GM18858 (cell line): ENCODE measurements around the gene DEGS1.
"Not testable (repeated sequence)": the region's sequence is repeated elsewhere in the genome, so short reads cannot be mapped to it uniquely, and the experiment has no call there.

Experiments
- ATAC-seq: cut with Tn5 transposase; IDR thresholded peaks from one replicate; pipeline ENCODE4 v1.9.1; 2021; ENCODE audit not compliant: unreplicated experiment

The DEGS1 gene

DNA sequence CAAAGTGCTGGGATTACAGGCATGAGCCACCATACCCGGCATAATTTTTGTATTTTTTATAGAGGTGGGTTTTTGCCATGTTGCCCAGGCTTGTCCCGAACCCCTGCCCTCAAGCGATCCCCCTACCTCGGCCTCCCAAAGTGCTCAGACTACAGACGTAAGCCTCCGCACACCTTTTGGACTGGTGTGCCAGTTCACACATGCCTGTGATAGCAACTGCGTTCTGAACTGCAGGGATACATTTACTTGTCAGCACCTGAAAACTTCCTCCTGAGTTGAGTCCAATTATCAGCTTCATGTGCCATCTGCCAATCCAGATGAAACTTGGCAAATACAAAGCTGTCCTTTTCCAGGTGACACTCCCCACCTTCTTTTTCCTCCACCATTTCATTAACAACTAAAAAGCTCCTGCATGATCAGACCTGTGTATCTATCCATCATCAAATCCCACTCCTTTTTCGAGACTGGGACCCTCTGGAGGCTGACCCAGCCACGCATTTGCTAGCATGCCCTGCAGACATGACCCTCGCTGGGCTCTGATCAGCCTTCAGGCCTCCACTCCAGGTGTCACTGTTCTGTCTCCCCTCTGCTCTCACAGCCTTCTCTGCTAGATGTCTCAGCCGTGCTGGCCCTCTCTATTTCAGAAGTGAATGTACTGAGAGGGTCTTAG lies 2.1 kb upstream of the DEGS1 start:
- no peak for ATAC-seq

- ATAC-seq, result no peak
These were observed 1.6 kb upstream of the DEGS1 start for GRCh38 chr1:224181453-224181810.

GRCh38 chr1:224182057-224182865 lies 779 bp upstream of the DEGS1 start:
- peak; percentile 52 for ATAC-seq

DNA sequence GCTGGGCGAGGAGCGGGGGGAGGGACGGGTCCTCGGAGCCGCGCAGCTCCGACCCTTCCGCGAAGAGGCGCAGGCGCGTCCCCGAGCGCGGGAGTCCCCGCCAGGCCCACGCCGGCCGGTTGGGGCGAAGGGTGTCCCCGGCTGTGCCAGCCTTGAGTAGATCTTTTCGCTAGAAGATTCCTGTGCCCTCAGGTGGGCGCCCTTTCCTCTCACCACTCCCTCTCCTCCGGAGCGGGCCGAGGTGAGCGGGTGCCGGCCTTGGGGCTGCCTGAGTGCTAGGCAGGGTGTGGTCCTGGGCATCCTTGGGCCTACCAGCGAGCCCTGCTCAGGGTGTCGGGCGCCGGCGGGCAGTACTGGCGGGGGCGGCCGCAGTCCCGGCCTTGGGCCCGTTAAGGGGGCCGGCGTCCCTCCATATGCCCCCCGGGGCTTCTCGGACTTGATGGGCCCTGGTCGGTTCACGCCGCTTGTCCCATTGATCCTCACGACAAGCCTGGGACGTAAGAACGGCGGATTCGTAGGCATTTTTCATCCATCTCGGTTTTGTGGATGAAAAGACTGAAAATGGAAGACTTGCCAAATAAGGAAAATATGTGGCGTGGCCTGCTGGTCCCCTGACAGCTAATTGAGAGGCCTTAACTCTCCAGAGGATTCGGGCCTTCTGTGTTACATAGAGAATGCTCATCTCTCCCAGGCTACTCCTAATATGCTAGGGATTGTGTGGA lies 712 bp downstream of the DEGS1 start:
- peak; percentile 31 for ATAC-seq

DNA sequence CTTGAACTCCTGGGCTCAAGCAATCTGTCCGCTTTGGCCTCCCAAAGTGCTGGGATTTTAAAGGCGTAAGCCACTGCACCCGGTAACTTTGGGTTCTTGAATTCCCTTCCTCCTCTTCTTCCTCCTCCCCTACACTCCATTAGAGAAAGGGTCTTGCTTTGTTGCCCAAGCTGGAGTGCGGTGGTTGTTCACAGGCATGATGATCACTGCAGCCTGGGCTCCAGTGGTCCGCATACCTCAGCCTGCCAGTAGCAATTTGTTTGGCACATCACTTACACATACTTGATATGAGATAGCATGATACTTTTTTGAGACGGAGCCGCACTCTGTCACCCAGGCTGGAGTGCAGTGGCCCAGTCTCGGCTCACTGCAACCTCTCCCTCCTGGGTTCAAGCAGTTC lies 2.2 kb downstream of the DEGS1 start:
- ATAC-seq, result no peak

- ATAC-seq, result no peak
These were observed 5.2 kb downstream of the DEGS1 start for GRCh38 chr1:224188286-224188685.

DNA sequence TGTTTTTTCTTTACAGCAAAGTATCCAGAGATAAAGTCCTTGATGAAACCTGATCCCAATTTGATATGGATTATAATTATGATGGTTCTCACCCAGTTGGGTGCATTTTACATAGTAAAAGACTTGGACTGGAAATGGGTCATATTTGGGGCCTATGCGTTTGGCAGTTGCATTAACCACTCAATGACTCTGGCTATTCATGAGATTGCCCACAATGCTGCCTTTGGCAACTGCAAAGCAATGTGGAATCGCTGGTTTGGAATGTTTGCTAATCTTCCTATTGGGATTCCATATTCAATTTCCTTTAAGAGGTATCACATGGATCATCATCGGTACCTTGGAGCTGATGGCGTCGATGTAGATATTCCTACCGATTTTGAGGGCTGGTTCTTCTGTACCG lies 6.5 kb downstream of the DEGS1 start:
- no peak for ATAC-seq

DNA sequence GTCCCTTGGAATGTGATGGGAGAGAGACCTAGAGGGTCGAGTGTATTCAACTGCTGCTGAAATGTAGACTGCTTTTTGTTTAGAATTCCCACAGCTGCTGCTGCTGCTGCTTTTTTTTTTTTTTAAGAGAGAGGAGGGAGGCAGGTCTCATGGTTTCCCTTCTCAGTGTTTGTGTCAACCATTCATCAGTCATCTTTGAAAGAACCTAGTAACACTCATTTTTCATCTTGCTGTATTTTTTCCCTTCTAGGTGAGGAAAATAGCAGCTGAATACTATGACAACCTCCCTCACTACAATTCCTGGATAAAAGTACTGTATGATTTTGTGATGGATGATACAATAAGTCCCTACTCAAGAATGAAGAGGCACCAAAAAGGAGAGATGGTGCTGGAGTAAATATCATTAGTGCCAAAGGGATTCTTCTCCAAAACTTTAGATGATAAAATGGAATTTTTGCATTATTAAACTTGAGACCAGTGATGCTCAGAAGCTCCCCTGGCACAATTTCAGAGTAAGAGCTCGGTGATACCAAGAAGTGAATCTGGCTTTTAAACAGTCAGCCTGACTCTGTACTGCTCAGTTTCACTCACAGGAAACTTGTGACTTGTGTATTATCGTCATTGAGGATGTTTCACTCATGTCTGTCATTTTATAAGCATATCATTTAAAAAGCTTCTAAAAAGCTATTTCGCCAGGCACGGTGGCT lies 9.2 kb downstream of the DEGS1 start:
- peak; percentile 44 for ATAC-seq

- ATAC-seq, result no peak
These were observed 10.4 kb downstream of the DEGS1 start for GRCh38 chr1:224193319-224193966.

- ATAC-seq, result no peak
These were observed 14.0 kb downstream of the DEGS1 start for GRCh38 chr1:224196813-224197600.

GRCh38 chr1:224198572-224198971 lies 15.5 kb downstream of the DEGS1 start:
- ATAC-seq, result no peak

GRCh38 chr1:224199679-224200078 lies 16.6 kb downstream of the DEGS1 start:
- ATAC-seq, result no peak

DNA sequence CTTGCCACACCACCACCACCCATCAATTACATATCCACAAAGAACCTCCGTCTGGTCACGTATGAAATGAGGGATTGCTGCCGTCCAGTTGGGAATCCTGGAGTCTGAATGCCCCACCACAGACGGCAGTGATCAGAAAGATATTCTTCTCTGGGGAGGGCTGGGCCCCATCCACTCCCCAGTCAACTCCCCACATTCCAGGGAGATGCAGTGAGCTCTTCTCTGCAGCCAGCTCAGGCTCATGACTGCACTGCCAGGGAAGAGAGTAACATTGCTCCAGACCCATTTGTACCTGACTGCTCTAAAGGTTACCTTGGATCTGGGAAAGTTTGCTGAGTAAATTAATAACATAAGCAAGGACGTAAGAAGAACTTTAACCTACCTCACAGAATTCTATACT lies 18.3 kb downstream of the DEGS1 start:
- ATAC-seq, result no peak

DNA sequence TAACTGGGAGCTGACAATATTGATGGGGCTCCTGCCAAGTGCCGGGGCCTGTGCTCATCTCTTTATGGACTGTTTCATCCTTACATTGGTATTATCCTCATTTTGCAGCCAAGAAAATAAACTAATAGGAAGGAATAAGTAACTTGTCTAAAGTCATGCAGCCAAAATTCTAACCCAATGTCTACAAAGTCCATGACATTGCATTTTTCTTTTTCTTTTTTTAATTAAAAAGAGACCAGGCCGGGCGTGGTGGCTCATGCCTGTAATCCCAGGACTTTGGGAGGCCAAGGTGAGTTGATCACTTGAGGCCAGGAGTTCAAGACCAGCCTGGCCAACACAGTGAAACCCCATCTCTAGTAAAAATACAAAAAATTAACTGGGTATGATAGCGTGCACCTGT lies 18.8 kb downstream of the DEGS1 start:
- no peak for ATAC-seq

DNA sequence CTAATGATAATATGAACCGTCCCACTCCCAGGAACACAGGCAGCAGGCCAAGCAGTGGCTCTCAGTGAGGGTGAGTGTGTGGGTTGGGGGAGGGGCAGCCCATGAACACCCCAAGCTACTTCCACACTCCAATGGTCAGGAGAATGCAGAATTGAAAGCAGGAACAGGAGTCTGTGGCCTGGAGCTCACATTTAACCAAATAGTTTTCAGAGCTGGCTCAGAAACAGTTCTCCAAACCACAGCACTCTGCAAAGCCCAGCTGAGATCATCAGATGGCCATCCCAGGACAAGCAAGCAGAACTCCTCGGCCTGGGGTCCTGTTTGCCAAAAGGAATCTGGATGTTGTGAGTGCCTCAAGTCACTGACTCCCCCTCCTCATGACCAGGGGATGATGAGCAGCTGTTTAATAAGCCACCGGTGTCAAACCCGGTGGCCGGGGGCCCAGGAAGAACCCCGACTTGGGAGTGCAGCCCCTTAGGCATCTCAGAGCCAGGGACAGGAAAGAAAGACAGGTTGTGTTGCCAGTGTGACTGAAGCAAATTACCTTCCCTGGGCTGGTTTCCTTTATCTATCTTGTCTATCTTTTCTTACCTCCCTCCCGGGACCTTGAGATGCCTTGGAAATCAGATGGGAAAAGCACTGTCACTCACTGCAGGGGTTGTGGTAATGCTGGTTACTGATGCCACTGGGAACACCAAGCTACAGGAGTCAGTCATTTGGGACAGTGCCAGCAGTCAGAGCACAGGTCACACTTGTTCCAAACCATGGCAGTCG lies 20.4 kb downstream of the DEGS1 start:
- peak; percentile 72 for ATAC-seq

DNA sequence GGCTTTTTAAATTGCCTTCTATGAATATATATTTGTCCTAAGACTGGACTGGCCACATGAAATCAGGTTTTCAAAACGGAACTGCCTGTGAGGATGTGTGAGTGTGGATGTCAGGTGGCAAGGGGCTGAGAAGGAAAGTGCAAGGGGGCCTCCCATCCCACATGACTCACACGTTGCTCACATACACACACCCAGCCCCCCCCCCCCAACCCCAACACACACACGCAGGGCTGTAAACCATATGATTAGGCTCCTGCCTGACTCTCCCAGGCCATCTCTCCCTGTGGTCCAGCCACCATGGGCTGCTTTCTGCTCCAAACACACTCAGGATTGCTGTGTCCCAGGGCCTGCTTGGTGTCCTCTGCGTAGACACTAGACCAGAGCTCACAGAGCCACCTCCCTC lies 22.4 kb downstream of the DEGS1 start:
- no peak for ATAC-seq

DNA sequence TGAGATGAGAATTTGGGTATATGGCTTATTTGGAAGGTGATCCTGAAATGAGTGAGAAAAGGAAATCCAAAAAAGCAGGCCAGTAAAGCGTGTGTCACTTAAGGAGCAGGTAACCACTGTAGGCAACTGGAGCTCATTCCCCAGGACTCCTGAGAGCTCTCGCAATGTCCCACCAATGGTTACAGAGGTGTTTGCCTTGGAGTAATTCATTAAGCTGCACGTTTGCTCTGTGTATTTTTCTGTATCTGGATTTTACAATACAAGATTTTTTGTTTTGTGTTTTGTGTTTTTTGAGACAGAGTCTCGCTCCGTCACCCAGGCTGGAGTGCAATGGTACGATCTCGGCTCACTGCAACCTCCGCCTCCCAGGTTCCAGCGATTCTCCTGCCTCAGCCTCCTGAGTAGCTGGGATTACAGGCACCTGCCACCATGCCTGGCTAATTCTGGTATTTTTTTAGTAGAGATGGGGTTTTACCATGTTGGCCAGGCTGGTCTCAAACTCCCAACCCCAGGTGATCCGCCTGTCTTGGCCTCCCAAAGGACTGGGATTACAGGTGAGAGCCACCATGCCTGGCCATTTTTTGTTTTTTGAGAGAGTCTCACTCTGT lies 23.0 kb downstream of the DEGS1 start:
- ATAC-seq, result not testable (repeated sequence)

DNA sequence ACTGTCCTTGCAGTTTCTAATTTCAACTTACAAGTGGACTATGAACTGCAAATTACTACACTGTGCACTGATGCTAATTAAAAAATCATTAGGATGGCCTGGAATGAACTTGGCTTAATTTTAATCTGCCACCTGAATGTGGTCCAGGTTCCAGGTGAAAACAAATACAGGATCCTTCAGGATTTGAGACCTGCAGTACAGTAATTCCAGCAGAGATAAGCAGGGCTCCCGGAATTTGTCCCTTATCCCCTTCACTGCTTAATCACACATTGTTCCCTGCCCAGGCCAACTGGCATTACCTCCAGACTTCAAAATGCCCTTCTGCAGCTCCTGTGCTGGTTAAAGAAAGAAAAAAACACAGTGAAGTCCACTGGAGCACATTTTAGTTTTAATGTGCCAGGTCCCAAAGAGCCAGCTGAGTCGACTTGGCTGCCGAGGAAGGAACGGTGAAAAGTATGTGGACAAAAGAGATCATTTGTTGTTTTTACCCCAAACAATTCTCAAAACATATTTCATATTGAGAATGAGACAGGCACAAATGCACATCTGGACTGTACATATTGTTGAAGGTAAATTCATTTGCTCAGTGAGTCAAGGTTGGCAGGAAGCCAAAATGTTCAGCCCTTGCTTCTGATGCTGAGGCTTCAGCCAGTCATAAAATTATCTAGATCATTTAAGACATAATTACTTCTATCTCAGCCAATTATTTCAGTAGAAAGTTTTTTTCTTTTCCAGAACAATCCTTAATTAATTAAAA lies 28.3 kb downstream of the DEGS1 start:
- no peak for ATAC-seq
